IMR-90 (cell line): Measurements from ENCODE around the gene KRTAP4-3. TPM values are rescaled to one million over a fixed set of nuclear protein-coding genes. Genes with fewer than 3 reads are reported as not detected.

Experiments used
- ATAC-seq: fragments of 200-7000 bp; cut with Tn5 transposase; 2 replicates; pipeline ENCODE4 v1.9.1; 2020; ENCODE audit warnings: low read depth, mild to moderate bottlenecking, moderate library complexity
- BruUV-seq: library from RNA; stranded (reverse); fragments of 400-500 nt; replicated peaks from 2 replicates; lab custom pipeline; 2021; lab: Mats Ljungman, UMichigan
- CTCF ChIA-PET: fragments of 300-600 bp; formaldehyde crosslinking; extraction: SDS; loops from one replicate; lab custom pipeline; 2021; ENCODE audit warnings: antibody characterized with exemption; lab: Yijun Ruan, JAX
- POLR2A ChIA-PET: fragments of 300-600 bp; sonication (Branson Sonifier 250); formaldehyde crosslinking; loops from one replicate; lab custom pipeline; 2022; ENCODE audit warnings: antibody characterized with exemption; ENCODE audit not compliant: unreplicated experiment; lab: Charles Lee
- DNase-seq: peaks from one replicate; pipeline ENCODE4 v3.0.0; 2013
- H2AFZ ChIP-seq: replicated peaks from 2 replicates; pipeline ENCODE3; 2013; ENCODE audit warnings: low read length, mild to moderate bottlenecking; ENCODE audit not compliant: poor library complexity
- H2AK5ac ChIP-seq: 2 replicates; pipeline ENCODE4 v1.6.1; 2013; ENCODE audit warnings: low read depth, low read length, inconsistent platforms
- H2AK9ac ChIP-seq: replicated peaks from 2 replicates; pipeline ENCODE3; 2013; ENCODE audit warnings: mild to moderate bottlenecking, low read depth, low read length, moderate library complexity; ENCODE audit not compliant: poor library complexity
- H2BK120ac ChIP-seq: 2 replicates; pipeline ENCODE4 v1.6.1; 2013; ENCODE audit warnings: low read depth, low read length, inconsistent platforms
- H2BK15ac ChIP-seq: 3 replicates; pipeline ENCODE4 v1.6.1; 2013; ENCODE audit warnings: low read depth, low read length, inconsistent platforms
- H2BK20ac ChIP-seq: 2 replicates; pipeline ENCODE4 v1.6.1; 2013; ENCODE audit warnings: low read depth, mild to moderate bottlenecking, inconsistent platforms, low read length, moderate library complexity
- H2BK5ac ChIP-seq: 2 replicates; pipeline ENCODE4 v1.6.1; 2013; ENCODE audit warnings: mild to moderate bottlenecking, low read depth, low read length, inconsistent platforms; ENCODE audit not compliant: poor library complexity, severe bottlenecking
- H3K14ac ChIP-seq: replicated peaks from 2 replicates; pipeline ENCODE4 v1.6.1; 2013; ENCODE audit warnings: low read depth, low read length, inconsistent platforms
- H3K18ac ChIP-seq: 2 replicates; pipeline ENCODE4 v1.6.1; 2013; ENCODE audit warnings: low read depth, low read length, control low read depth
- H3K23ac ChIP-seq: 2 replicates; pipeline ENCODE4 v1.6.1; 2013; ENCODE audit warnings: low read depth, low read length, inconsistent platforms
- H3K27ac ChIP-seq: 2 replicates; pipeline ENCODE4 v1.5.1; 2013; ENCODE audit warnings: mild to moderate bottlenecking, control low read depth, low read length; ENCODE audit not compliant: insufficient read depth
- H3K27me3 ChIP-seq: 2 replicates; pipeline ENCODE4 v1.6.1; 2013; ENCODE audit warnings: low read length; ENCODE audit not compliant: control insufficient read depth, insufficient read depth
- H3K36me3 ChIP-seq: 2 replicates; pipeline ENCODE4 v1.6.1; 2013; ENCODE audit warnings: low read length, mixed read lengths; ENCODE audit not compliant: control insufficient read depth, insufficient read depth
- H3K4ac ChIP-seq: 2 replicates; pipeline ENCODE4 v1.6.1; 2013; ENCODE audit warnings: low read depth, low read length, inconsistent platforms
- H3K4me1 ChIP-seq: 2 replicates; pipeline ENCODE4 v1.6.1; 2013; ENCODE audit warnings: low read length, mixed read lengths; ENCODE audit not compliant: control insufficient read depth, insufficient read depth
- H3K4me2 ChIP-seq: 2 replicates; pipeline ENCODE4 v1.6.1; 2013; ENCODE audit warnings: low read depth, mild to moderate bottlenecking, control low read depth, low read length, moderate library complexity
- H3K4me3 ChIP-seq: 2 replicates; pipeline ENCODE4 v1.5.1; 2013; ENCODE audit warnings: low read depth, mild to moderate bottlenecking, control low read depth, low read length, moderate library complexity; ENCODE audit not compliant: insufficient read depth
- H3K56ac ChIP-seq: 2 replicates; pipeline ENCODE4 v1.6.1; 2013; ENCODE audit warnings: low read length, inconsistent platforms; ENCODE audit not compliant: insufficient read depth; ENCODE audit errors: extremely low read depth
- H3K79me1 ChIP-seq, 2 experiments: 2 replicates each; pipeline ENCODE4 v1.6.1; 2013; ENCODE audit warnings: low read length in 2 of 2, inconsistent platforms in 1 of 2, low read depth in 1 of 2
- H3K9ac ChIP-seq: 2 replicates; pipeline ENCODE4 v1.6.1; 2013; ENCODE audit warnings: low read depth, low read length, control low read depth
- H3K9me1 ChIP-seq: 2 replicates; pipeline ENCODE4 v1.6.1; 2013; ENCODE audit warnings: low read length, inconsistent platforms; ENCODE audit not compliant: insufficient read depth
- H3K9me3 ChIP-seq: 2 replicates; pipeline ENCODE4 v1.6.1; 2013; ENCODE audit warnings: low read length; ENCODE audit not compliant: control insufficient read depth, insufficient read depth
- H4K20me1 ChIP-seq: 2 replicates; pipeline ENCODE4 v1.6.1; 2013; ENCODE audit warnings: low read length, inconsistent platforms; ENCODE audit not compliant: insufficient read depth
- H4K5ac ChIP-seq: 2 replicates; pipeline ENCODE4 v1.6.1; 2013; ENCODE audit warnings: mild to moderate bottlenecking, low read depth, low read length, control low read depth
- H4K8ac ChIP-seq, 2 experiments: 2 replicates each; pipeline ENCODE4 v1.6.1; 2013; ENCODE audit warnings: low read depth in 2 of 2, low read length in 2 of 2, control low read depth in 1 of 2, inconsistent platforms in 1 of 2
- H4K91ac ChIP-seq: 2 replicates; pipeline ENCODE4 v1.6.1; 2013; ENCODE audit warnings: low read depth, low read length, inconsistent platforms; ENCODE audit not compliant: insufficient read depth
- FOS ChIP-seq: fragments of 150-350 bp; IDR thresholded peaks from 2 replicates; pipeline ENCODE4 v1.6.1; 2016; ENCODE audit warnings: low read depth, low read length
- MXI1 ChIP-seq: IDR thresholded peaks from 2 replicates; pipeline ENCODE4 v1.6.1; 2012; ENCODE audit warnings: low read depth, mild to moderate bottlenecking, low read length, moderate library complexity, borderline replicate concordance
- WGBS, 2 experiments: methylation state at CpG; one replicate each; pipeline versions ENCODE4 v1.1.5 to v1.1.7; 2013; ENCODE audit warnings: missing lambda C conversion rate in 2 of 2; ENCODE audit not compliant: insufficient read length in 1 of 2; ENCODE audit errors: extremely low coverage in 2 of 2; 5-methylcytosine and 5-hydroxymethylcytosine counted together
- dilution Hi-C: fragments of 300-500 bp; cut with HindIII; formaldehyde crosslinking; loops from one replicate; pipeline ENCODE4 v1.14.3; 2018; ENCODE audit warnings: low sequenced_read_pairs; ENCODE audit not compliant: unreplicated experiment
- in situ Hi-C: fragments of 300-500 bp; cut with MboI; formaldehyde crosslinking; loops from 3 replicates; pipeline ENCODE4 v1.14.3; 2019; ENCODE audit warnings: low sequenced_read_pairs, inconsistent platforms, mixed read lengths
- intact Hi-C: fragments of 100-400 bp; cut with micrococcal nuclease; formaldehyde crosslinking; loops from 2 replicates; pipeline ENCODE4 v1.10.0; 2022
- polyA plus RNA-seq, 3 experiments: library from polyadenylated mRNA; depleted of rRNA; stranded (reverse); fragments of >200 nt; gene quantifications; 2 replicates each; pipeline ENCODE4 v1.2.3, GENCODE V29; 2012; ENCODE audit warnings: low replicate concordance in 1 of 3
- total RNA-seq: library from RNA; depleted of rRNA; stranded (reverse); fragments of >200 nt; gene quantifications from 2 replicates; pipeline ENCODE4 v1.2.3, GENCODE V29; 2012

Gene KRTAP4-3
- total and polyA plus RNA-seq, 2 of the 4 experiments (the other 2 are of a cell fraction): not detected

DNA sequence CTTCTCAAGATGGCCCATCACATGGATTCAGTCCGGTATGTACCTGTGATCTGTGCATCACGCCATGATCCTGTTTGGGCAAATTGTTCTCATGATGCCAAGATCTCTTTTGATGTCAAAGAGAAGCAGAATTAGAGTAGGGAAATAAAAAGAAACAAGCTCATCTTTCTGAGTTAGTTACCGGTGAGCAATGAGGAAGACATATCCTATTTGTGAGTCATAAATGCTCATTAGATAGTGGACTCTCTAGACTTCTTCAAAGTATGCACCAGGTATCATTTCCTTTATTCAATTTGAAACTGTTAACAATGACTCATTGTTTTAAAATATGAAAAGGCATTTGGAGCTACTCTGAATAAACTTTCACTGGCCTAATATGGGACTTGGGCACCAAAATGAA is 36.0 kb downstream of the KRTAP4-3 start:
- peak; percentile 65; the same call in 1 of the 2 replicates for ATAC-seq
- H2AFZ ChIP-seq: no peak overlapping the region

More for the DNA sequence above, 36.0 kb downstream of the KRTAP4-3 start:
- peak overlapping the region; percentile 35 for H3K14ac ChIP-seq
- no peaks in the 10 kb centered on the region for H3K9me1 ChIP-seq
- H2BK5ac ChIP-seq: peak overlapping the region; percentile 98
- CTCF ChIA-PET: interaction anchor here (1.0 kb wide), 1 partner anchor 198 kb away, joined by 3 read pairs; no protein-coding TSS in a partner anchor
- H4K91ac ChIP-seq: peak overlapping the region; percentile 74
- intact Hi-C loops: no loop called here
- H3K27ac ChIP-seq: peak overlapping the region; percentile 16; the same call in 1 of the 2 replicates
- peak overlapping the region; percentile 31 to 90 for H4K8ac ChIP-seq
- no TSS peak for BruUV-seq
- peak overlapping the region; percentile 92 for H2BK20ac ChIP-seq
- H2AK5ac ChIP-seq: peak overlapping the region; percentile 85
- peak overlapping the region; percentile 77 for H3K4ac ChIP-seq
- no peak overlapping the region for H3K9ac ChIP-seq
- no peaks in the 10 kb centered on the region for H3K36me3 ChIP-seq
- H3K56ac ChIP-seq: no peak overlapping the region
- TF ChIP-seq MXI1: no peak
- peak; percentile 57; the same call in 1 of the 2 replicates for TF ChIP-seq FOS
- no peak overlapping the region for H3K4me3 ChIP-seq
- POLR2A ChIA-PET: no interaction called here
- peak overlapping the region; percentile 95; the same call in 1 of the 2 replicates for H4K5ac ChIP-seq
- WGBS, 2 experiments: no CpG with 5 or more reads among the region's 3 CpGs
- H2AK9ac ChIP-seq: no peak overlapping the region
- in situ Hi-C loops: no loop called here
- H3K9me3 ChIP-seq: no peaks in the 10 kb centered on the region
- dilution Hi-C loops: no loop called here
- H4K20me1 ChIP-seq: no peaks in the 10 kb centered on the region
- H2BK15ac ChIP-seq: peak overlapping the region; percentile 72; the same call in 2 of the 3 replicates
- peak overlapping the region; percentile 98; the same call in 1 of the 2 replicates for H3K18ac ChIP-seq
- peak overlapping the region; percentile 76; the same call in 1 of the 2 replicates for H3K4me2 ChIP-seq
- H3K4me1 ChIP-seq: peaks cover 4% of the 10 kb centered on the region
- H3K79me1 ChIP-seq: no peaks in the 10 kb centered on the region
- no peaks in the 10 kb centered on the region for H3K27me3 ChIP-seq
- no peak overlapping the region for H3K23ac ChIP-seq
- DNase-seq: peak; percentile 67
- peak overlapping the region; percentile 91 for H2BK120ac ChIP-seq
